Spinal cord (tissue), 10 donors: Measurements from ENCODE around the gene ATG16L2. TPM values are rescaled to one million over a fixed set of nuclear protein-coding genes. Genes with fewer than 3 reads are reported as not detected.
"Not testable (repeated sequence)": the region's sequence is repeated elsewhere in the genome, so short reads cannot be mapped to it uniquely, and the experiment has no call there.

Experiments
- DNase-seq, 6 donors: peaks; one replicate each; pipeline versions ENCODE4 v3.0.0 to v3.0.0-alpha.2; 2013 to 2015; ENCODE audit warnings: low spot score in 6 of 6, low read depth in 4 of 6
- H3K27ac ChIP-seq: one replicate; pipeline ENCODE4 v1.5.1; 2013; ENCODE audit warnings: low read depth, low read length, control low read depth
- H3K27me3 ChIP-seq: one replicate; pipeline ENCODE4 v1.6.1; 2013; ENCODE audit warnings: low read length; ENCODE audit not compliant: control insufficient read depth, insufficient read depth
- H3K36me3 ChIP-seq: one replicate; pipeline ENCODE4 v1.6.1; 2013; ENCODE audit warnings: low read length; ENCODE audit not compliant: control insufficient read depth, insufficient read depth
- H3K4me1 ChIP-seq: one replicate; pipeline ENCODE4 v1.6.1; 2013; ENCODE audit warnings: low read length; ENCODE audit not compliant: control insufficient read depth, insufficient read depth
- H3K4me3 ChIP-seq: one replicate; pipeline ENCODE4 v1.5.1; 2013; ENCODE audit warnings: low read depth, low read length, control low read depth
- H3K9me3 ChIP-seq: one replicate; pipeline ENCODE4 v1.6.1; 2013; ENCODE audit warnings: low read length; ENCODE audit not compliant: control insufficient read depth, insufficient read depth
- WGBS: methylation state at CpG from one replicate; pipeline ENCODE4 v1.1.5; 2013; ENCODE audit warnings: missing lambda C conversion rate; ENCODE audit not compliant: insufficient coverage; 5-methylcytosine and 5-hydroxymethylcytosine counted together
- polyA plus RNA-seq, 2 donors: library from polyadenylated mRNA; unstranded; fragments of 120-200 nt; gene quantifications; one replicate each; pipeline ENCODE4 v1.2.1, GENCODE V29; 2013; ENCODE audit not compliant: insufficient read length in 2 of 2
- total RNA-seq, 2 donors: library from RNA; depleted of rRNA in 1 of 2; stranded (reverse); fragments of 120-200 nt in 1 of 2; fragments of >200 nt in 1 of 2; gene quantifications; one replicate each; pipeline versions ENCODE4 v1.2.3 to v1.2.4, GENCODE V29; 2013 to 2014
- donor health status: healthy.

Gene ATG16L2
- total and polyA plus RNA-seq, 4 donors: 12.5 to 32.2 (median 21.9) TPM

DNA sequence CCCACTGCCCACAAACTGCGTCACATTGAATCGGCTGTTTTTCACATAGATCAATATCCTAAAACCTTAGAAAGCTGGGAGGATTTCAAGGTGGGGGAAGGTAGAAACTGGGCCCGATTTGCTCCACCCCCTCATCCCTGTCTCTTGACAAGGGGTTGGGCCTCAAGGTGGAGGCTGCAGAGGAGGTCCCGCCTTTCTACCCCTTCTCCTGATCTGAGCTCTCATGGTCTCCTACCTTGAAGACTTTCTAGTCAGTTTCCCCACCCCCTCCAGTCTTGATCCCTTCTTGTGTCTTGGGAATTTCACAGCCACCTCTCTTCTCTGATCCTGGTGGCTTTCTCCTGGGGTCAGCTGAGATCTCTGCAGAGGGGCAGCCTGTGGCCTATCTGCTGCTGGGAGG is 15.8 kb upstream of the ATG16L2 start:
- H3K4me3 ChIP-seq: no peak overlapping the region
- H3K27me3 ChIP-seq: no peaks in the 10 kb centered on the region
- no peak for DNase-seq
- 100% methylated on average over 1 of the region's 4 CpGs for WGBS
- no peaks in the 10 kb centered on the region for H3K36me3 ChIP-seq
- peaks cover 7% of the 10 kb centered on the region for H3K4me1 ChIP-seq
- no peak overlapping the region for H3K27ac ChIP-seq
- no peaks in the 10 kb centered on the region for H3K9me3 ChIP-seq

DNA sequence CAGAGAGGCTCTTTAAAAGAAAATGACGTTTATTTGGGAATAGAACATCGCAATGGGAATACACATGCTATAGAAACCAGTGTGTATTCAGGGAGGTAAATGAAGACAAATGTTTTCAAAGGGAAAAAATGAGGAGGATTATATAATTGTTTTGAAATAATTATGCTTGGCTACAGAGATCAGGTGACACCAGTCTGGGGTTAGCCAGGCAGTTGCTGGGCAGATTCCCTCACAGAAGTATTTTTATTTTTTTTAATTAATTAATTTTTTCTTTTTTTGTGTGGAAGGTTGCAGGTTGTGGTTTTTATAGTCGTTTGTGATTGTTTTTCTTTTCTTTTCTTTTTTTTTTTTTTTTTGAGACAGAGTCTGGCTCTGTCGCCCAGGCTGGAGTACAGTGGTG is 14.8 kb upstream of the ATG16L2 start:
- Histone ChIP-seq H3K4me3 (no peak overlapping the region), H3K4me1 (peaks cover 1% of the 10 kb centered on the region), H3K27ac (no peak overlapping the region), H3K27me3 (no peaks in the 10 kb centered on the region), H3K36me3 (no peaks in the 10 kb centered on the region), H3K9me3 (no peaks in the 10 kb centered on the region)
- 83% methylated on average over 1 of the region's 4 CpGs for WGBS
- DNase-seq: peak in 1 of 6 donors; percentile 46

GRCh38 chr11:72802822-72803221 is 11.4 kb upstream of the ATG16L2 start:
- 96% methylated on average over 3 of the region's 6 CpGs for WGBS
- no peaks in the 10 kb centered on the region for H3K27me3 ChIP-seq
- no peak for DNase-seq
- H3K36me3 ChIP-seq: no peaks in the 10 kb centered on the region
- no peak overlapping the region for H3K27ac ChIP-seq
- no peak overlapping the region for H3K4me3 ChIP-seq
- H3K4me1 ChIP-seq: no peaks in the 10 kb centered on the region
- H3K9me3 ChIP-seq: no peaks in the 10 kb centered on the region

DNA sequence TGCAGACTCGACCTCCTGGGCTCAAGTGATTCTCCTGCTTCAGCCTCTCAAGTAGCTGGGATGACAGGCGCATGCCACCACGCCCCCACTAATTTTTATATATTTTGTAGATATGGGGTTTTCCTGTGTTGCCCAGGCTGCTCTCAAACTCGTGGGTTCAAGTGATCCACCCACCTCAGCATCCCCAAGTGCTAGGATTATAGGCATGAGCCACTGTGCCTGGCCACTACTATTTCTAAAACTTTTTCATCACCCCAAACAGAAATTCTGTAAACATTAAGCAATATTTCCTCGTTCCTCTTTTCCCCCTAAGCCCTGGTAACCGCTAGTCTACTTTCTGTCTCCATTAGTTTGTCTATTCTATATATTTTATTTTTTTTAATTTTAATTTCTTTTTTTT is 9.0 kb upstream of the ATG16L2 start:
- no peaks in the 10 kb centered on the region for H3K27me3 ChIP-seq
- WGBS: no CpG with 5 or more reads among the region's 6 CpGs
- no peak overlapping the region for H3K27ac ChIP-seq
- no peaks in the 10 kb centered on the region for H3K9me3 ChIP-seq
- DNase-seq: no peak
- no peaks in the 10 kb centered on the region for H3K4me1 ChIP-seq
- no peaks in the 10 kb centered on the region for H3K36me3 ChIP-seq
- H3K4me3 ChIP-seq: no peak overlapping the region

DNA sequence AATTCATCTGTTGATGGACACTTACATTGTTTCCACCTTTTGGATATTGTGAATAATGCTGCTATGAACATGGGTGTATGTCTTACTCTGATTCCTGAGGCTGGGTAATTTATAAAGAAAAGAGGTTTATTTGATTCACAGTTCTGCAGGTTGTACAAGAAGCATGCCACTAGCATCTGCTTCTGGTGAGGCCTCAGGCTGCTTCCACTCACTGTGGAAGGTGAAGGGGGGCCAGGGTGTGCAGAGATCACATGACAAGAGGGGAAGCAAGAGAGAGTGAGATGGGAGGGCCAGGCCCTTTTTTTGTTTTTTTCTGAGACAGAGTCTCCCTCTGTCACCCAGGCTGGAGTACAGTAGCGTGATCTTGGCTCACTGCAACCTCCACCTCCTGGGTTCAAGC is 7.8 kb upstream of the ATG16L2 start:
- H3K36me3 ChIP-seq, H3K4me3 ChIP-seq, H3K27ac ChIP-seq, DNase-seq, H3K27me3 ChIP-seq, H3K9me3 ChIP-seq, H3K4me1 ChIP-seq: not testable (repeated sequence)
- 100% methylated on average over 1 of the region's 1 CpG for WGBS

DNA sequence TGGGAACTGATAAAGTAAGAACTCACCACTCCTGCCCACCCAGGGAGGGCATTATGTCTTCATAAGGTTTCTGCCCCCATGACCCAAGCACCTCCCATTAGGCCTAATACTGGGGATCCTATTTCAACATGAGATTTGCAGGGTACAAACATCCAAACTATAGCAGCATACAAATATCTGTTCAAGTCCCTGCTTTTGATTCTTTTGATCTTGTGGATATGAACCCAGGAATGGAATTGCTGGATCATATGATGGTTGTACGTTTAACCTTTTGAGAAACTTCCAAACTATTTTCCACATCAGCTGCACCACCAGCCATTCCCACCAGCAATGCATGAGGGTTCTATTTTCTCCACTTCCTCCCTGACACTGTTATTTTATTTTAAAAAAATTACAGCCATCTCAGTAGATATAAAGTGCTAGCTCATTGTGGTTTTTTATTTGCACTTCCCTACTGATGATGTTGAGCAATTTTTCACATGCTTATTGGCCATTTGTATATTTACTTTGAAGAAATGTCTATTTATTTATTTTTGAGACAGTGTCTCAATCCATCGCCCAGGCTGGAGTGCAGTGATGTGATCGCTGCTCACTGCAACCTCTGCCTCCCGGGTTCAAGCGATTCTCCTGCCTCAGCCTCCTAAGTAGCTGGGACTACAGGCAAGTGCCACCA is 7.1 kb upstream of the ATG16L2 start:
- Histone ChIP-seq H3K27me3 (no peaks in the 10 kb centered on the region), H3K4me3 (no peak overlapping the region), H3K27ac (no peak overlapping the region), H3K9me3 (no peaks in the 10 kb centered on the region), H3K36me3 (no peaks in the 10 kb centered on the region), H3K4me1 (no peaks in the 10 kb centered on the region)
- no peak for DNase-seq
- WGBS: 100% methylated on average over 1 of the region's 5 CpGs

DNA sequence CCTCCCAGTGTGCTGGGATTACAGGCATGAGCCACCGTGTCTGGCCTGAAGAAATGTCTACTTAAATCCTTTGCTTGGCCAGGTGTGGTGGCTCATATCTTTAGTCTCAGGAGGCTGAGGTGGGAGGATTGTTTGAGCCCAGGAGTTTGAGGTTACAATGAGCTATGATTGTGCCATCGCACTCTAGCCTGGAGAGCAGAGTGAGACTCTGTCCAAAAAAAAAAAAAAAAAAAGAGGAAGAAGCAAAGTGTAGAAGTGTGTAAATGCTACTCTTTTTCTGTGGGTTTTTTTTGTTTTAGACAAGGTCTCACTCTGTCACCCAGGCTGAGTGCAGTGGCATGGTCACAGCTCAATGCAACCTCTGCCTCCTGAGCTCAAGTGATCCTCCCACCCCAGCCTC is 6.4 kb upstream of the ATG16L2 start:
- no peak for DNase-seq
- no peaks in the 10 kb centered on the region for H3K36me3 ChIP-seq
- WGBS: 94% methylated on average over 2 of the region's 2 CpGs
- H3K4me1 ChIP-seq: peaks cover 4% of the 10 kb centered on the region
- no peak overlapping the region for H3K27ac ChIP-seq
- no peaks in the 10 kb centered on the region for H3K27me3 ChIP-seq
- no peaks in the 10 kb centered on the region for H3K9me3 ChIP-seq
- no peak overlapping the region for H3K4me3 ChIP-seq

DNA sequence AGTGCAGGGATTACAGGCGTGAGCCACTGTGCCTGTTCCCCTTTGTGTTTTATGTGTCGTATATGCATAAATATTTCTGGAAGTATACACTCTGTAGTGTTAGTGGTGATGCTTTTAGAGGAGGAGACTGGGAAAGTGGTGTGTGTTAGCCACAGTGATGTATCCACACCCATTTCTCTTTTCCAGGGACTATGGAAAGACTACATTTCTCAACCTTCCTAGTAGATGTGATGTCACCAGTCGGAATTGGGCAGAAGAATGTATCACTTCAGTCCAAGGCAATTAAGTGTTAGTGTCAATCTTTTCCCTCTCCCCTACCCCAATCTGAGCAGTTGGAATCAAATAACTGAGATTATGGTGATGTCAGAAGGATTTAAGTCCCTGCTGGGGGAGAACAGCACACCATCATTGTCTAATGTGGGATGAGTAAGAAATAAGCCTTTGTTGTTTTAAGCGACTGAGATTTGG is 5.8 kb upstream of the ATG16L2 start:
- no peaks in the 10 kb centered on the region for H3K9me3 ChIP-seq
- no peaks in the 10 kb centered on the region for H3K27me3 ChIP-seq
- no peak overlapping the region for H3K27ac ChIP-seq
- WGBS: 75% methylated on average over 1 of the region's 4 CpGs
- peaks cover 10% of the 10 kb centered on the region for H3K4me1 ChIP-seq
- DNase-seq: no peak
- no peak overlapping the region for H3K4me3 ChIP-seq
- no peaks in the 10 kb centered on the region for H3K36me3 ChIP-seq

DNA sequence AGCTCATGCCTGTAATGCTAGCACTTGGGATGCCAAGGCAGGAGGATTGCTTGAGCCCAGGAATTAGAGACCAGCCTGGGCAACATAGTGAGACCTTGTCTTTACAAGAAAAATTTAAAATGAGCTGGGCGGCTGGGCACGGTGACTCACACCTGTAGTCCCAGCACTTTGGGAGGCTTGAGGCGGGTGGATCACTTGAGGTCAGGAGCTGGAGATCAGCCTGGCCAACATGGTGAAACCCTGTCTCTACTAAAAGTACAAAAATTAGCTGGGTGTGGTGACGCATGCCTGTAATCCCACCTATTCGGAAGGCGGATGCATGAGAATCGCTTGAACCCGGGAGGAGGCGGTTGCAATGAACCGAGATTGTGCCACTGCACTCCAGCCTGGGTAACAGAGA is 2.5 kb upstream of the ATG16L2 start:
- H3K36me3 ChIP-seq, H3K27me3 ChIP-seq, H3K9me3 ChIP-seq, H3K4me3 ChIP-seq, DNase-seq, H3K27ac ChIP-seq: not testable (repeated sequence)
- H3K4me1 ChIP-seq: peaks cover 35% of the 10 kb centered on the region
- 90% methylated on average over 8 of the region's 10 CpGs for WGBS

DNA sequence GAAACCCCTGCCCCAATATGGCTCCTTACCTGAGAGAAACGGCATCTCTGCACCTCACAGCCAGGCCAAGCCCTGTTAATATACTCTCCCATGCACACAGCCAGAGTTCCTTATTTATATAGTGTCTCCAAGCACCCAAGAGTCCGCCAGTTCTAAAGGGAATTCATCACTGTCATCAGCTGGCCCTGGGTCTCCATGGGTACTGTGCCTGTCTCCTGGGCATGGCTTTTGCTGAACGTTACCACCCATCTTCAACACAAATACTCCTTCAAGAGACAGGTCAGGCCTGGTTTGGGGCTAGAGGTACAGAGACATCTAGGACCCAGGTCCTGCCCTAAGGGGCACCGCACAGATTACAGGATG is 1.6 kb upstream of the ATG16L2 start:
- H3K4me3 ChIP-seq: peak overlapping the region; percentile 94
- peaks cover 36% of the 10 kb centered on the region for H3K4me1 ChIP-seq
- no peak for DNase-seq
- H3K9me3 ChIP-seq: no peaks in the 10 kb centered on the region
- 57% methylated on average over 3 of the region's 4 CpGs for WGBS
- peaks cover 3% of the 10 kb centered on the region for H3K36me3 ChIP-seq
- H3K27me3 ChIP-seq: no peaks in the 10 kb centered on the region
- H3K27ac ChIP-seq: no peak overlapping the region
